ENCODE measurements around the gene QRICH1. TPM values are rescaled to one million over a fixed set of nuclear protein-coding genes. Genes with fewer than 3 reads are reported as not detected.

Gene QRICH1
- total RNA-seq, 1 donor from 2014 or later = 56.0 TPM

- TF ChIP-seq CTCF (IDR thresholded peaks at IDR 0.05; ENCODE audit: insufficient read depth, low read length, poor library complexity, severe bottlenecking) = no peak
- Histone ChIP-seq H3K4me3 (ENCODE audit: low read depth, low read length) (no peak overlapping the region), H3K36me3 (ENCODE audit: control insufficient read depth, insufficient read depth, low read length) (peaks cover 1% of the 10 kb centered on the region), H3K27me3 (ENCODE audit: control insufficient read depth, insufficient read depth, low read length) (no peaks in the 10 kb centered on the region)
- no peak for DNase-seq (ENCODE audit: low read depth)
Measured at GRCh38 chr3:49081429-49081828, 12.4 kb downstream of the QRICH1 start.

- H3K4me3 ChIP-seq (ENCODE audit: low read depth, low read length) = no peak overlapping the region
- TF ChIP-seq CTCF (IDR thresholded peaks at IDR 0.05; ENCODE audit: insufficient read depth, low read length, poor library complexity, severe bottlenecking) = no peak
- DNase-seq (ENCODE audit: low read depth) = no peak
- peaks cover 1% of the 10 kb centered on the region for H3K36me3 ChIP-seq (ENCODE audit: control insufficient read depth, insufficient read depth, low read length)
- H3K27me3 ChIP-seq (ENCODE audit: control insufficient read depth, insufficient read depth, low read length) = no peaks in the 10 kb centered on the region
Measured at GRCh38 chr3:49079270-49079669, 14.6 kb downstream of the QRICH1 start.

DNA sequence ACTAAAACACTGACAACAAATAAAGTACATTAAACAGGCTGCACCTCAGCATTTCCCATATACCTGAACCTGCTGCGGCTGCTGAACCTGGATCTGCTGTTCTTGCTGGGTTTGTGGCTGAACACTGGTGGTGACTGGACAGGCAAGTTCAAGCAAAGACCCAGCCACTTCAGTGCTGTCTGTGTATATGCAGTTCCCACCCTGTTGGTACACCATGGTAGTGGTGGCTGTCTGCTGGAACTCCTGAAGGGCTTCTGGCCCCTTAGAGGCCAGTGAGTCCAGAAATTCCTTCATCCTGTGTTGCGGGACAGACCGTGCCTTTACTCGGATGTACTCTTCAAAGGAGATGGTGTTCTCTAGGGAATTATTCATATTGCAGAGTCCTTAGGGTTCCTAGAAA is 17.2 kb downstream of the QRICH1 start:
- DNase-seq (ENCODE audit: low read depth) = no peak
- no peak for TF ChIP-seq CTCF (IDR thresholded peaks at IDR 0.05; ENCODE audit: insufficient read depth, low read length, poor library complexity, severe bottlenecking)
- Histone ChIP-seq H3K36me3 (ENCODE audit: control insufficient read depth, insufficient read depth, low read length) (peaks cover 3% of the 10 kb centered on the region), H3K27me3 (ENCODE audit: control insufficient read depth, insufficient read depth, low read length) (no peaks in the 10 kb centered on the region), H3K4me3 (ENCODE audit: low read depth, low read length) (no peak overlapping the region)

- TF ChIP-seq CTCF (IDR thresholded peaks at IDR 0.05; ENCODE audit: insufficient read depth, low read length, poor library complexity, severe bottlenecking) = no peak
- Histone ChIP-seq H3K36me3 (ENCODE audit: control insufficient read depth, insufficient read depth, low read length) (peaks cover 3% of the 10 kb centered on the region), H3K4me3 (ENCODE audit: low read depth, low read length) (no peak overlapping the region), H3K27me3 (ENCODE audit: control insufficient read depth, insufficient read depth, low read length) (no peaks in the 10 kb centered on the region)
- DNase-seq (ENCODE audit: low read depth) = no peak
Measured at GRCh38 chr3:49076116-49076515, 17.8 kb downstream of the QRICH1 start.

- no peak for DNase-seq (ENCODE audit: low read depth)
- Histone ChIP-seq H3K36me3 (ENCODE audit: control insufficient read depth, insufficient read depth, low read length) (peaks cover 5% of the 10 kb centered on the region), H3K4me3 (ENCODE audit: low read depth, low read length) (no peak overlapping the region), H3K27me3 (ENCODE audit: control insufficient read depth, insufficient read depth, low read length) (no peaks in the 10 kb centered on the region)
- TF ChIP-seq CTCF (IDR thresholded peaks at IDR 0.05; ENCODE audit: insufficient read depth, low read length, poor library complexity, severe bottlenecking) = no peak
Measured at GRCh38 chr3:49058011-49058410, 35.9 kb downstream of the QRICH1 start.

DNA sequence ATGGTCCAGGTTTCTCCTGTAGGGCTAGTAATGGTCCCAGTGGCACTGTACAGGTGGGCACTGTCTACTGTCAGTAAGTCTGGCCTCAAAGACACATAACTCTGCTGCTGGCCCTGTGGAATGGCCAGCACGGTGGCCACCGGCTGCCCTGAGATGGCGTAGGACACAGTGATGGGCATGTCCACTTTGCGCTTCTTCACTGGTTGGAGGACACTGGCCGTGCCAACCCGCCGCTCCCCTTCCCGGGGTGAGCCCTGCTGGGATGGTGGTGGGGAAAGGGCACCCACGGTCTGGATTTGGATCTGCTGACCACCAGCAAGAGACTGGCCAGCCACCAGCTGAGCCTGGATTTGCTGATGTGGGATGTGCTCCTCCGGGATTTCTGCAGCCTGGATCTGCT is 36.6 kb downstream of the QRICH1 start:
- H3K4me3 ChIP-seq (ENCODE audit: low read depth, low read length) = no peak overlapping the region
- no peak for DNase-seq (ENCODE audit: low read depth)
- no peaks in the 10 kb centered on the region for H3K27me3 ChIP-seq (ENCODE audit: control insufficient read depth, insufficient read depth, low read length)
- TF ChIP-seq CTCF (IDR thresholded peaks at IDR 0.05; ENCODE audit: insufficient read depth, low read length, poor library complexity, severe bottlenecking) = no peak
- peaks cover 5% of the 10 kb centered on the region for H3K36me3 ChIP-seq (ENCODE audit: control insufficient read depth, insufficient read depth, low read length)
